Activated T-helper 2 cell treated with anti-CD3 and anti-CD28 coated beads, Interferon-gamma antibody, Interleukin-2, Interleukin-4, amounts not matched to agents 10 μg/mL and 5 μg/mL and 100 μg/mL, durations not matched to agents 14 hours and 24 hours and 36 hours (primary cell): ENCODE measurements around the gene PNMA1. TPM values are rescaled to one million over a fixed set of nuclear protein-coding genes. Genes with fewer than 3 reads are reported as not detected.

ENCODE experiments used
- DNase-seq: peaks from one replicate; pipeline ENCODE4 v3.0.0; 2021; ENCODE audit warnings: low spot score
- H3K27ac Mint-ChIP-seq: one replicate; pipeline ENCODE4 v1.8.0; 2021; ENCODE audit warnings: mixed read lengths
- H3K27me3 Mint-ChIP-seq: one replicate; pipeline ENCODE4 v1.8.0; 2021; ENCODE audit warnings: low read depth, mixed read lengths
- H3K36me3 Mint-ChIP-seq: one replicate; pipeline ENCODE4 v1.8.0; 2021; ENCODE audit warnings: low read depth, mixed read lengths
- H3K4me1 Mint-ChIP-seq: one replicate; pipeline ENCODE4 v1.8.0; 2021; ENCODE audit warnings: low read depth, mixed read lengths
- H3K4me3 Mint-ChIP-seq: one replicate; pipeline ENCODE4 v1.8.0; 2021; ENCODE audit warnings: low read depth, mild to moderate bottlenecking, moderate library complexity, mixed read lengths
- H3K9me3 Mint-ChIP-seq: one replicate; pipeline ENCODE4 v1.8.0; 2021; ENCODE audit warnings: mixed read lengths
- intact Hi-C: fragments of 100-400 bp; cut with micrococcal nuclease; formaldehyde crosslinking; loops from one replicate; pipeline ENCODE4 v1.15.1; 2023
- total RNA-seq: library from RNA; stranded (reverse); gene quantifications from 2 replicates; pipeline ENCODE4 v1.2.3, GENCODE V29; 2022

PNMA1 gene
- total RNA-seq, 1 donor from 2014 or later, result 30.1 TPM

GRCh38 chr14:73747379-73748211 lies 33.4 kb upstream of the PNMA1 start:
- Mint-ChIP-seq H3K4me1 (peaks cover 88% of the 10 kb centered on the region), H3K4me3 (no peak overlapping the region), H3K27ac (peak overlapping the region; percentile 51), H3K27me3 (no peaks in the 10 kb centered on the region), H3K9me3 (no peaks in the 10 kb centered on the region), H3K36me3 (peaks cover 18% of the 10 kb centered on the region)
- intact Hi-C loops, result loop anchor here (10.0 kb wide), 1 partner anchor 297 kb away; no protein-coding TSS in a partner anchor
- DNase-seq, result no peak

GRCh38 chr14:73746520-73747378 lies 32.6 kb upstream of the PNMA1 start:
- intact Hi-C loops, result loop anchor here (10.0 kb wide), 1 partner anchor 298 kb away; no protein-coding TSS in a partner anchor
- H3K4me3 Mint-ChIP-seq, result no peak overlapping the region
- H3K4me1 Mint-ChIP-seq, result peaks cover 89% of the 10 kb centered on the region
- peaks cover 12% of the 10 kb centered on the region for H3K36me3 Mint-ChIP-seq
- DNase-seq, result no peak
- no peaks in the 10 kb centered on the region for H3K9me3 Mint-ChIP-seq
- H3K27ac Mint-ChIP-seq, result peak overlapping the region; percentile 13
- H3K27me3 Mint-ChIP-seq, result no peaks in the 10 kb centered on the region

DNA sequence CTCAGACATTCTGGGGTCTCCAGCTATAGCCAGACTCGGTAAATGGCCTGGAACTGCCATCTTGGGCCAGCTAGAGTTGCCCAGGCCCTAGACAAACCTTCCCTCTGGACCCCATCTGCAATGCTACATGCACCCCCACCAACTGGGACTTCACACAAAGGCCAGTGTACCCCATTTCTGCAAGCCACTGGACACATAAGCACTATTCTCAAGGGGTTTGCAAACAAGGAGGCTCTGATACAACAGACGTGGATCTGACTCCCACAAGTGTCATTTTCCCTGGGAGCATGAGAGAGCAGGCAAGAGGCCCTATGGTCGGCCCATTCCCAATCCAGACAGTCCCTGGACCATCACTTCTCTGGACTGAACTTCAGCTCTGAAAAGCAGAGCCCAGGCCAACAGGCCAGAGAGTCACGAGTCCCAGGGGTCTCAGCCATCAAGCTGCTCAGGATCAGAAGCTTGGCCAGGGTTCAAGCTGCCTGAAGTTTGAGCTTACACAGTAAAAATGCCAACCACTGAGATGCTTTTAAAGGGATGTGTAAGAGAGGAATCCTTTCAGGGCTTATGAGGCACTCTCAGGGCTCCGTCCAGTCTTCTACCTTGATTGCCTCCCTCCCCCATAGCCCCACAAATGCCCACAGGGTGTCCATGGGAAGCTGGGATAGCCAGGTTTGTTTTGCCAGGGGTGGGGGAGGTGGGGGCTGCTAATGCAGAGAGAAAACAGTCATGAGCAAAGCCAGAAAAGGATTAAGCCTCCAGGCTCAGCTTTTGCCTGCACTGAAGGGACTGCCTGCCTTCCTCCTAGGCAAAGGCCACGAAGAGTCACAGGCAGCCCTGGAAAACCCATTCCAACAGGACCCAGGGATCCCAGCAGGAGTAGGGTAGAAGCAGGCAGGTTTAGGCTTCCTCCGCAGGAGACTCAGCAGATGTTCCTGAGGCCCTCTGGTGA lies 31.7 kb upstream of the PNMA1 start:
- intact Hi-C loops, result loop anchor here (1.0 to 10.0 kb wide), 2 partner anchors 33 to 299 kb away; no protein-coding TSS in a partner anchor
- no peaks in the 10 kb centered on the region for H3K9me3 Mint-ChIP-seq
- DNase-seq, result no peak
- no peak overlapping the region for H3K4me3 Mint-ChIP-seq
- H3K4me1 Mint-ChIP-seq, result peaks cover 92% of the 10 kb centered on the region
- H3K36me3 Mint-ChIP-seq, result peaks cover 12% of the 10 kb centered on the region
- peak overlapping the region; percentile 86 for H3K27ac Mint-ChIP-seq
- H3K27me3 Mint-ChIP-seq, result no peaks in the 10 kb centered on the region

- Mint-ChIP-seq H3K4me1 (peaks cover 91% of the 10 kb centered on the region), H3K4me3 (peak overlapping the region; percentile 72), H3K9me3 (no peaks in the 10 kb centered on the region), H3K36me3 (peaks cover 16% of the 10 kb centered on the region), H3K27me3 (no peaks in the 10 kb centered on the region), H3K27ac (peak overlapping the region; percentile 86)
- DNase-seq, result no peak
- intact Hi-C loops, result loop anchor here (1.0 to 10.0 kb wide), 3 partner anchors 32 to 300 kb away; no protein-coding TSS in a partner anchor
These were observed 30.8 kb upstream of the PNMA1 start for GRCh38 chr14:73744874-73745529.

GRCh38 chr14:73744175-73744867 lies 30.1 kb upstream of the PNMA1 start:
- H3K4me3 Mint-ChIP-seq, result peak overlapping the region; percentile 72
- DNase-seq, result no peak
- peaks cover 88% of the 10 kb centered on the region for H3K4me1 Mint-ChIP-seq
- peak overlapping the region; percentile 80 for H3K27ac Mint-ChIP-seq
- H3K27me3 Mint-ChIP-seq, result no peaks in the 10 kb centered on the region
- intact Hi-C loops, result loop anchor here (5.0 to 10.0 kb wide), 2 partner anchors 83 to 300 kb away; no protein-coding TSS in a partner anchor
- H3K9me3 Mint-ChIP-seq, result no peaks in the 10 kb centered on the region
- H3K36me3 Mint-ChIP-seq, result peaks cover 22% of the 10 kb centered on the region

GRCh38 chr14:73743431-73743931 lies 29.3 kb upstream of the PNMA1 start:
- Mint-ChIP-seq H3K9me3 (no peaks in the 10 kb centered on the region), H3K36me3 (peaks cover 25% of the 10 kb centered on the region), H3K27ac (peak overlapping the region; percentile 80), H3K4me1 (peaks cover 83% of the 10 kb centered on the region), H3K27me3 (no peaks in the 10 kb centered on the region), H3K4me3 (peak overlapping the region; percentile 72)
- DNase-seq, result peak; percentile 58
- intact Hi-C loops, result loop anchor here (2.0 to 10.0 kb wide), 3 partner anchors 19 to 301 kb away; no protein-coding TSS in a partner anchor

GRCh38 chr14:73742520-73743238 lies 28.5 kb upstream of the PNMA1 start:
- Mint-ChIP-seq H3K9me3 (no peaks in the 10 kb centered on the region), H3K4me1 (peaks cover 76% of the 10 kb centered on the region), H3K27me3 (no peaks in the 10 kb centered on the region), H3K36me3 (peaks cover 25% of the 10 kb centered on the region), H3K27ac (peak overlapping the region; percentile 80), H3K4me3 (peak overlapping the region; percentile 72)
- intact Hi-C loops, result loop anchor here (1.0 to 10.0 kb wide), 4 partner anchors 12 to 302 kb away; no protein-coding TSS in a partner anchor
- no peak for DNase-seq

GRCh38 chr14:73741876-73742519 lies 27.8 kb upstream of the PNMA1 start:
- Mint-ChIP-seq H3K27ac (peak overlapping the region; percentile 80), H3K4me3 (peak overlapping the region; percentile 72)
- intact Hi-C loops, result loop anchor here (1.0 to 10.0 kb wide), 6 partner anchors 12 to 303 kb away; no protein-coding TSS in a partner anchor

DNA sequence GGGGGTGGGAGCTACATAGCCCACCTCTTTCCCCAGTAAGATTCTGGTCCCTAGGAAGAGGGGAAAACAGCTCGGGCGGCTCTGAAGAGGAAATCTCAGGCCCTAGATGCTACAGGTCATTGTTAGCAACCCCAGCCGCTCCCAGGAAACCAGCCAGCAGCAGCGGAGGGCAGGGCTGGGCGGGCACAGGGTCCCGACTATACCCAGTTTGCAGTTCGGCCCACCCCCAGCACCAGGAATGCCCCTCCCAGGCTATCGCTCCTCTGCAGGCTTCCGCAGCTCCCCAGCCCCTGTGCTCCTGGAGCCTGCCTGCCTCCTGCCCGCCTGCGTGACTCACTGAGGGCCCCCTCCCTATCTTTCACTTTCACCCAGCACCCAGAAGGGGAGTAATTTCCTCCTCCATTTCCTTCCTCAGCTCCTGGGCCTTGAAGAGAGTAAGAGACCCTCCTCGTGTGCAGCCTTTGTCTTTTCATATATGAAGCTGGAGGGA lies 27.2 kb upstream of the PNMA1 start:
- Mint-ChIP-seq H3K4me1 (peaks cover 63% of the 10 kb centered on the region), H3K9me3 (no peaks in the 10 kb centered on the region), H3K4me3 (peak overlapping the region; percentile 72), H3K36me3 (peaks cover 30% of the 10 kb centered on the region), H3K27ac (peak overlapping the region; percentile 80), H3K27me3 (no peaks in the 10 kb centered on the region)
- intact Hi-C loops, result loop anchor here (1.0 to 10.0 kb wide), 4 partner anchors 29 to 303 kb away; no protein-coding TSS in a partner anchor
- peak; percentile 75 for DNase-seq

More at GRCh38 chr14:73741876-73742519, 27.8 kb upstream of the PNMA1 start:
- H3K4me1 Mint-ChIP-seq, result peaks cover 69% of the 10 kb centered on the region
- peak; percentile 42 for DNase-seq
- peaks cover 26% of the 10 kb centered on the region for H3K36me3 Mint-ChIP-seq
- no peaks in the 10 kb centered on the region for H3K9me3 Mint-ChIP-seq
- no peaks in the 10 kb centered on the region for H3K27me3 Mint-ChIP-seq
